Body of pancreas (tissue), 4 donors: ENCODE data around the gene GNAO1. TPM values are rescaled to one million over a fixed set of nuclear protein-coding genes. Genes with fewer than 3 reads are reported as not detected.

Experiments used
- ATAC-seq: fragments of 150-250 bp; one replicate; pipeline ENCODE4 v1.9.1; 2016
- DNase-seq, 4 donors: peaks; one replicate each; pipeline ENCODE4 v3.0.0-alpha.2; 2019
- H3K27ac ChIP-seq, 4 donors: fragments of 200-600 bp; sonication (generic); 1 replicate in 3 of 4; 2 replicates in 1 of 4; pipeline versions ENCODE4 v1.5.1 to v1.6.1; 2016 to 2019; ENCODE audit warnings: mild to moderate bottlenecking in 1 of 4, mixed read lengths in 1 of 4, moderate library complexity in 1 of 4
- H3K27me3 ChIP-seq, 2 donors: fragments of 200-600 bp; sonication (generic); one replicate each; pipeline ENCODE4 v1.6.0; 2016; ENCODE audit warnings: mild to moderate bottlenecking in 1 of 2
- H3K36me3 ChIP-seq, 2 donors: fragments of 200-600 bp; sonication (generic); replicated peaks in 1 of 2; 2 replicates each; pipeline ENCODE4 v1.5.1; 2016; ENCODE audit warnings: low read depth in 2 of 2; ENCODE audit not compliant: insufficient read depth in 1 of 2
- H3K4me1 ChIP-seq: fragments of 200-600 bp; sonication (generic); one replicate; pipeline ENCODE4 v1.6.0; 2016
- H3K4me3 ChIP-seq, 2 donors: fragments of 200-600 bp; sonication (generic); 1 replicate in 1 of 2; 2 replicates in 1 of 2; pipeline ENCODE4 v1.5.1; 2016 to 2019
- H3K9me3 ChIP-seq, 3 donors: fragments of 200-600 bp; sonication (generic); 1 replicate in 2 of 3; 2 replicates in 1 of 3; pipeline ENCODE4 v1.5.1; 2016
- CTCF ChIP-seq, 7 experiments: fragments of 450-650 bp in 4 of 7; fragments of 200-600 bp in 3 of 7; sonication (generic) in 3 of 7; IDR thresholded peaks; one replicate each; pipeline ENCODE4 v1.5.1; 2016 to 2019; ENCODE audit warnings: antibody characterized with exemption in 7 of 7
- POLR2A ChIP-seq, 3 donors: fragments of 450-650 bp; IDR thresholded peaks; one replicate each; pipeline ENCODE4 v1.6.1; 2016; ENCODE audit warnings: antibody characterized with exemption in 3 of 3, mild to moderate bottlenecking in 2 of 3
- WGBS, 2 donors: methylation state at CpG; one replicate each; pipeline ENCODE4 v1.1.5; 2017; 5-methylcytosine and 5-hydroxymethylcytosine counted together
- intact Hi-C: fragments of 100-400 bp; cut with DNase I; formaldehyde crosslinking; loops from one replicate; pipeline ENCODE4 v1.15.1; 2023
- total RNA-seq, 2 donors: library from RNA; depleted of rRNA; stranded (reverse); fragments of >200 nt; gene quantifications; one replicate each; pipeline ENCODE4 v1.1.0, GENCODE V29; 2016

GNAO1 gene
- total RNA-seq, 2 donors from 2014 or later: 1.6 to 3.0 TPM

GRCh38 chr16:56327071-56327928 lies 136.0 kb downstream of the GNAO1 start:
- WGBS, 2 donors: 78 to 82% methylated on average over 6 to 18 of the region's 18 CpGs
- DNase-seq: no peak
- Histone ChIP-seq H3K27ac (no peak overlapping the region), H3K4me3 (no peak overlapping the region), H3K36me3 (no peaks in the 10 kb centered on the region), H3K27me3 (no peaks in the 10 kb centered on the region), H3K4me1 (no peaks in the 10 kb centered on the region), H3K9me3 (no peaks in the 10 kb centered on the region)
- intact Hi-C loops: no loop called here
- no peak for TF ChIP-seq CTCF (IDR thresholded peaks at IDR 0.05)
- TF ChIP-seq POLR2A (IDR thresholded peaks at IDR 0.05): no peak
- ATAC-seq: no peak

- TF ChIP-seq POLR2A (IDR thresholded peaks at IDR 0.05): no peak
- no peak for TF ChIP-seq CTCF (IDR thresholded peaks at IDR 0.05)
- no peaks in the 10 kb centered on the region for H3K36me3 ChIP-seq
- no peak for ATAC-seq
- H3K4me1 ChIP-seq: no peaks in the 10 kb centered on the region
- no peaks in the 10 kb centered on the region for H3K9me3 ChIP-seq
- DNase-seq: no peak
- intact Hi-C loops: no loop called here
- H3K27ac ChIP-seq: no peak overlapping the region
- 62 to 76% methylated on average over 6 of the region's 6 CpGs for WGBS, 2 donors
- no peaks in the 10 kb centered on the region for H3K27me3 ChIP-seq
- H3K4me3 ChIP-seq: no peak overlapping the region
Measured at GRCh38 chr16:56327929-56328258, 136.6 kb downstream of the GNAO1 start.

GRCh38 chr16:56328276-56329022 lies 137.2 kb downstream of the GNAO1 start:
- no peak for ATAC-seq
- intact Hi-C loops: no loop called here
- Histone ChIP-seq H3K36me3 (no peaks in the 10 kb centered on the region), H3K4me3 (no peak overlapping the region), H3K27ac (no peak overlapping the region), H3K27me3 (no peaks in the 10 kb centered on the region), H3K4me1 (no peaks in the 10 kb centered on the region), H3K9me3 (no peaks in the 10 kb centered on the region)
- no peak for TF ChIP-seq POLR2A (IDR thresholded peaks at IDR 0.05)
- no peak for TF ChIP-seq CTCF (IDR thresholded peaks at IDR 0.05)
- DNase-seq: no peak
- WGBS, 2 donors: 78 to 88% methylated on average over 12 to 22 of the region's 22 CpGs

GRCh38 chr16:56329887-56330286 lies 138.6 kb downstream of the GNAO1 start:
- no peaks in the 10 kb centered on the region for H3K9me3 ChIP-seq
- DNase-seq (no peak), ATAC-seq (no peak)
- no peak overlapping the region for H3K27ac ChIP-seq
- no peaks in the 10 kb centered on the region for H3K36me3 ChIP-seq
- intact Hi-C loops: no loop called here
- TF ChIP-seq POLR2A (IDR thresholded peaks at IDR 0.05) (no peak), CTCF (IDR thresholded peaks at IDR 0.05) (no peak)
- H3K4me3 ChIP-seq: no peak overlapping the region
- WGBS, 2 donors: 57 to 76% methylated on average over 6 to 9 of the region's 9 CpGs
- no peaks in the 10 kb centered on the region for H3K27me3 ChIP-seq
- no peaks in the 10 kb centered on the region for H3K4me1 ChIP-seq
